ENCODE data around the gene SOX14.

Gene SOX14

GRCh38 chr3:137768361-137769321 is 4.5 kb downstream of the SOX14 start:
- DNase-seq (ENCODE audit: low spot score) = no peak

DNA sequence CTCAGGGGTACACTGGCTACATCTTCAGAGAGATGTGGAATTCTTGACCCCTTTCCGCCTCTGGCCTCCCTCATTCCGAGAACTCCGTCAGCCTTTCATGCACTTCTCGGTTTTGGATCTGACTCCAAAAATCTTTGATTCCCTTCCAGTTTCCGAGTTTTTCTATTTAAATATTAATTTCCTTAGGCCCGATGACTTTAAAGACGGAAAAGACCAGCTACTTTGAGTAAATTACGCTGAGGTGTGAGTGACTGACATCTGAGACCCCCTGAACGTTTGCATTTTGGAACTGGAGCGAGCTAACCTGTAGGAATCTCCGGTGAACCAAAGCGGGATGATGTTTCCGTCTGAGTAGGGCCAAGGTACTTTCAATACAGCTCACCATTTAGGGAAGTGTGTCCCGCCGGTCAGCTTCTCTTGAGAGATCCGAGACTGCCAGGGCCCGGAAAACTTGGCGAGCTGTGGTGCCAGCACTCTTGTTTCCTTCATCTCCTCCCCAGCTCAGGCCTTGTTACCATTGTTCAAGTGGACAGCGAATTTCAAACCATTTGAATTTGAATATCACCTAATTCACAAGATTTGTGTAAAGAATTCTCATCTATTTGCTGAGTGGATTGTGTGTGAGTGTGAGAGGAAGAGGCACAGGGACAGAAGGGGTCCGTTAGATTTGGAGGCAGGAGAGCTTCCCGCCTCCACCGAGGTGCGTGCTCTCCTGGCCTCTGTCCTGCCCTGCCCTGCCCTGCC is 5.4 kb downstream of the SOX14 start:
- DNase-seq (ENCODE audit: low spot score) = no peak

DNA sequence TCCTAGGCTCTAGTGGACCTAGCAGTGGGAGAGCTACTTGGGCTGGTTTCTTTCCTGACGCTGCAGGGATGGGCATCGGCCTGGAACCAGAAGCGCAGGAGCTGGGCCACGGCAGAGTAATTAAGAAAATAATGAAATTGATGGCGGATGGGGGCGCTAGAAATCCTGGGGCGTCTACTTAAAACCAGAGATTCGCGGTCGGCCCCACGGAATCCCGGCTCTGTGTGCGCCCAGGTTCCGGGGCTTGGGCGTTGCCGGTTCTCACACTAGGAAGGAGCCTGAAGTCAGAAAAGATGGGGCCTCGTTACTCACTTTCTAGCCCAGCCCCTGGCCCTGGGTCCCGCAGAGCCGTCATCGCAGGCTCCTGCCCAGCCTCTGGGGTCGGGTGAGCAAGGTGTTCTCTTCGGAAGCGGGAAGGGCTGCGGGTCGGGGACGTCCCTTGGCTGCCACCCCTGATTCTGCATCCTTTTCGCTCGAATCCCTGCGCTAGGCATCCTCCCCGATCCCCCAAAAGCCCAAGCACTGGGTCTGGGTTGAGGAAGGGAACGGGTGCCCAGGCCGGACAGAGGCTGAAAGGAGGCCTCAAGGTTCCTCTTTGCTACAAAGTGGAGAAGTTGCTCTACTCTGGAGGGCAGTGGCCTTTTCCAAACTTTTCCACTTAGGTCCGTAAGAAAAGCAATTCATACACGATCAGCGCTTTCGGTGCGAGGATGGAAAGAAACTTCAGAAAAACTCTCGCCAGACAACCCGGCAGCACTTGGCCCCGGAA is 6.1 kb downstream of the SOX14 start:
- no peak for DNase-seq (ENCODE audit: low spot score)

DNA sequence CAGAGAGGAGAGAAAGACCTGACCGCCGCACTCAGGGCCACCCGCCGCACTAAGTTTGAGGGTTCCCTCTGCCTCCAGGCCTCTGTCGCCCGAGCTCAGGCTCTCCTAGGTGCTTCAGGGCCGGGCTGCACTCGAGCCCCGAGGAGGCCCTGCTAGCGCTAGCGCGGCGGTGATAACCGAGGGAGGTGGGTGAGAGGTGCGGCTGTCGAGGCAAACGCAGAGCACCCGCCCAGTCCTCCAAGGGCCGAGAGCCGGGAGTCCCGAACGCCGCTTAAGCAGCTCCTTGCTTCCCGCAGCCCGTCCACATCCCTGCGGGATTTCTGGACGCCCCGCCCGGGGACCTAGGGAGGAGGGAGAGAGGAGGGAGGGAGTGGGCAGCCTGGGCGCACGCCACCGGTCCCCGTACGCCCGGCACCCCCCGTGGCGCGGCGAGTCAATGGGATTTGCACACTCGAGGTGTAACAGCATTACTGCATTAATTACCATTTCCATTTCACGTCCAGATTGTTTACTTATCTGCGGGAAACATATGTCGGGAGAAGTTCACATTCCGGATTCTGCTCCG is 6.8 kb downstream of the SOX14 start:
- no peak for DNase-seq (ENCODE audit: low spot score)

DNA sequence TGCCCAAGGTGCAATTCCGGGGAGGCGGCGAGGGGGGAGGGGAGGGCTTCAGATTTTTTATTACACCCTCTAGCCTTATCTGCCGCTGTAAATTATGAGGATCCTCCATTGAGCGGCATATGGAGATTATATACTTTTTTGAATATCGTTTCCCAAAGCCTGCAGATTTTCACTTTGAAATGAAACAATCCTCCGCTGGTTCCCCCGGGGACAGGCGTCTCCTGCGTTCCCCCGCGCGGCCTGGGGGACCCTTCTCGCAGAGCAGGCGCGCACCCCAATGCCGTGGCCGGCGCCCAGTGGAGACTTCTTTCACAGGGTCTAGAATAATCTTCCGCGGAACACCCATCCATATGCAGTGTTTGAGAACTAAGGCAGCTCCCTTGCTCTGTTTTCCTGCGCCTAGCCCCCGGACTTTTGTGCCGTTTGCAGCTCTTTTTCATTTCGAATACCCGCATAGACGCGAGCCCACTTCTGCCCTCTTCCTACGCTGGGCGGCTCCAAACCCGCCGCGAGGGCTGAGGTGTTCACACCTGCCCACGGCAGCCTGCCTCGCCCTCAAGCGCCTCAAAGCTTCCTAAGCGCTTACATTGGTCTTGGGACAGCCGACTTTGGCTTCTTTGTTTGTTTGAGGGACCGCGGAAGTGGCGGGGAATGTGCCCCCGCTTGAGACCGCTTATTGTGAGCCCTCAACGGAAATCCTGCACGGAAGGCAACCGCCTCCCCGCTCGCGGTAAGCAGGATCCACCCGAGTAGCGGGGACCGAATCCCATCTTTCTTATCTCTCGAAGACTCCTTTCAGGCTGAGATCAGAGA is 7.5 kb downstream of the SOX14 start:
- DNase-seq (ENCODE audit: low spot score) = no peak

DNA sequence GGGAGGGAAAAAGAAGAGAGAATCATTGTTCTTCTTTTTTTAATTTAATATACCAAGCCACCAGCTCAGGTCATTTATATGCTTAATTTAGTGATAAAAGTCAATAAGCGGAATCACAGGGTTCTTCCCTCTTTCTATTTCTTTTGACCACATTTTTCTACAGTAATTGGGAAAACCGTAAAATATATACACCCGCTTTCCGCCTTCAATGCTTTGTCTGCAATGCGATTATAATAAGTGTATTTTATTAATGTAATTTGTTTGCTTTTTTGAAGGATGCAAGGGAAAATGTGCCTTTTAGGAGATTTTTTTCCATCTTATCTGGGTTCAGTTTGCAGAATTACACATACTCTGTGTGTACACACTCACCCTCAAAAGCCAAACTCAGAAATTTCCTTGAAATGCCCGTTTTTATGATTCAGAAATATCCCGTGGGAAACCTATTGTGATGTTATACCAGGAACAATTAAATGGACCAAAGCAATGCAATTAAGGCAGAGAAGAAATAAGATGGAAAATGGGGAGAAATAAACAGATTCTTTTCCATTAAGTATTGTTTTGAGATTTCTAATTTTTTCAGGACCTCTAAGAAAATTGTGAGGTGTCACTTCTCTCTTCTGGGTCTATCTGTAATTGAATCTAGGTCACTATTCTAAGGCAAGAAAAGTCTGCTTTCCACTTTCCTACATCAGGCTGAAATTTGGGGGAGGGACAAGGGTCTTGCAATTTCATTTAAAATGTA is 8.3 kb downstream of the SOX14 start:
- no peak for DNase-seq (ENCODE audit: low spot score)

GRCh38 chr3:137778941-137779340 is 14.8 kb downstream of the SOX14 start:
- DNase-seq (ENCODE audit: low spot score) = no peak

- no peak for DNase-seq (ENCODE audit: low spot score)
Measured at GRCh38 chr3:137787529-137787928, 23.4 kb downstream of the SOX14 start.

- no peak for DNase-seq (ENCODE audit: low spot score)
Measured at GRCh38 chr3:137789236-137789635, 25.1 kb downstream of the SOX14 start.

GRCh38 chr3:137792626-137793271 is 28.6 kb downstream of the SOX14 start:
- DNase-seq (ENCODE audit: low spot score) = no peak

- no peak for DNase-seq (ENCODE audit: low spot score)
Measured at GRCh38 chr3:137796993-137797392, 32.9 kb downstream of the SOX14 start.

DNA sequence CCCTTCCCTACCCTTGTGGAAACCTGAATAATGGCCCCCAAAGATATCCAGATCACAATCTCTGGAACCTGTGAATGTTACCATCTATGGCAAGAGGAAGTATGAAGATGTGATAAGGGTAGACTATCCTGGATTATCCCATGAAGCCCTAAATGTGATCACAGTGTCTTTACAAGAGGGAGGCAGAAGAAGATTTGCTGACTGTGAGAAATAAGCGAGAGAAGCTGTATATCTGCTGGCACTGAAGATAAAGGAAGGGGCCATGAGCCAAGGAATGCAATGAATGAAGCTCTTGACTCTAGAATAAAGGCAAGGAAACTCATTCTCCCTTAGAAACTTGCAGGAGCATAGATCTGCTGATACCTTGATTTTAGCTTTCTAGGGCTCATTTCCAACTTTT is 39.1 kb downstream of the SOX14 start:
- DNase-seq (ENCODE audit: low spot score) = no peak

GRCh38 chr3:137807998-137808397 is 43.9 kb downstream of the SOX14 start:
- DNase-seq (ENCODE audit: low spot score) = no peak

DNA sequence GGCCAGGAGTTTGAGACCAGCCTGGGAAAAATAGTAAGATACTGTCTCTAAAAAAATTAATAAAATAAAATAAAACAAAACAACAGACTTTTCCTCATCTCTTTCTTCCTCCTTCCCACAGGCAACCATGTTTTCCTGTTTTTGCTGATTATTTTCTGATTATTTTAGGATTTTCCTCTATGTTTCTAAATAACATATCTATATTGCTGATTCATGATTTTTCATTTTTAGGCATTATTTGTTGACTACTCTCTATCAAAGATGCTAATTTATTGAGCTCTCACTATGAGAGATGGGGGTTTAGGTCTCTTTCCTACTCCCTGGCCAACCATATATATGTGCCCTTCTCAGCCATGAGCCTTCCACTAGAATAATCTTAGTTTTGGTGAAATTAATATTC is 45.4 kb downstream of the SOX14 start:
- DNase-seq (ENCODE audit: low spot score) = no peak

GRCh38 chr3:137812023-137812422 is 47.9 kb downstream of the SOX14 start:
- DNase-seq (ENCODE audit: low spot score) = no peak

- DNase-seq (ENCODE audit: low spot score) = no peak
Measured at GRCh38 chr3:137815251-137815650, 51.1 kb downstream of the SOX14 start.

All from hematopoietic multipotent progenitor cell treated with erythropoietin and hydrocortisone succinate and interleukin-3 and kit ligand, for 17 days (in vitro differentiated cells).